ENCODE results near the gene COMT. TPM values are rescaled to one million over a fixed set of nuclear protein-coding genes. Genes with fewer than 3 reads are reported as not detected.
"Not testable (repeated sequence)": the region's sequence is repeated elsewhere in the genome, so short reads cannot be mapped to it uniquely, and the experiment has no call there.

COMT gene
- total RNA-seq, 1 experiment from 2014 or later = 109 TPM

GRCh38 chr22:19905347-19906276, 36.0 kb upstream of the COMT start:
- DNase-seq (ENCODE audit: low read depth, low spot score) = no peak
- Histone ChIP-seq H2AFZ (ENCODE audit: low read depth, low read length, poor library complexity, severe bottlenecking) (no peak overlapping the region), H3K27me3 (ENCODE audit: insufficient read depth, low read length) (no peaks in the 10 kb centered on the region), H3K9me2 (ENCODE audit: insufficient read depth) (no peaks in the 10 kb centered on the region), H3K4me1 (ENCODE audit: control insufficient read depth in 1 of 2, insufficient read depth in 2 of 2, low read length in 2 of 2) (no peaks in the 10 kb centered on the region), H3K9me3 (ENCODE audit: control insufficient read depth in 1 of 2, insufficient read depth in 1 of 2, low read depth in 1 of 2, low read length in 2 of 2) (no peaks in the 10 kb centered on the region), H4K20me1 (ENCODE audit: insufficient read depth) (no peaks in the 10 kb centered on the region), H3K4me3 (replicated peaks in 1 of 2; ENCODE audit: low read depth in 1 of 2, low read length in 2 of 2) (no peak overlapping the region), H3K27ac (ENCODE audit: low read depth, low read length) (no peak overlapping the region), H3K79me2 (ENCODE audit: insufficient read depth, low read length) (no peaks in the 10 kb centered on the region), H3K9ac (ENCODE audit: low read length) (no peak overlapping the region), H3K36me3 (ENCODE audit: control insufficient read depth in 1 of 2, insufficient read depth in 2 of 2, low read length in 2 of 2) (no peaks in the 10 kb centered on the region), H3K4me2 (ENCODE audit: low read length) (no peak overlapping the region)
- no peak for ATAC-seq
- CTCF ChIA-PET = interaction anchor here (1.0 to 1.2 kb wide), 2 partner anchors 175 kb away, joined by 3 to 8 read pairs; no protein-coding TSS in a partner anchor
- POLR2A ChIA-PET = no interaction called here
- BruUV-seq (replicated peaks) = no TSS peak
- RAD21 ChIA-PET (ENCODE audit: low non-redundant PET in 1 of 2, low total read pairs in 2 of 2, uncharacterized antibody in 2 of 2, unreplicated experiment in 2 of 2) = no interaction called here
- intact Hi-C loops (cut with micrococcal nuclease) = no loop called here
- TF ChIP-seq FOSL1 (IDR thresholded peaks at IDR 0.05; ENCODE audit: low read depth) (no peak), EZH2phosphoT487 (IDR thresholded peaks at IDR 0.05; ENCODE audit: borderline replicate concordance) (no peak), MAX (IDR thresholded peaks at IDR 0.05) (no peak), POLR2A (IDR thresholded peaks at IDR 0.05; ENCODE audit: borderline replicate concordance, extremely low read depth, insufficient read depth, insufficient read length) (no peak), SP1 (IDR thresholded peaks at IDR 0.05; ENCODE audit: low read depth) (no peak), ELF1 (IDR thresholded peaks at IDR 0.05; ENCODE audit: borderline replicate concordance, low read depth) (no peak), YY1 (IDR thresholded peaks at IDR 0.05; ENCODE audit: extremely low read depth, insufficient replicate concordance, low read depth, low read length) (no peak), ZNF274 (IDR thresholded peaks at IDR 0.05; ENCODE audit: low read depth, low read length) (no peak), CEBPB (IDR thresholded peaks at IDR 0.05; ENCODE audit: low read depth) (no peak), ZFX (IDR thresholded peaks at IDR 0.05) (no peak)
- TF ChIP-seq, protein P1, sequence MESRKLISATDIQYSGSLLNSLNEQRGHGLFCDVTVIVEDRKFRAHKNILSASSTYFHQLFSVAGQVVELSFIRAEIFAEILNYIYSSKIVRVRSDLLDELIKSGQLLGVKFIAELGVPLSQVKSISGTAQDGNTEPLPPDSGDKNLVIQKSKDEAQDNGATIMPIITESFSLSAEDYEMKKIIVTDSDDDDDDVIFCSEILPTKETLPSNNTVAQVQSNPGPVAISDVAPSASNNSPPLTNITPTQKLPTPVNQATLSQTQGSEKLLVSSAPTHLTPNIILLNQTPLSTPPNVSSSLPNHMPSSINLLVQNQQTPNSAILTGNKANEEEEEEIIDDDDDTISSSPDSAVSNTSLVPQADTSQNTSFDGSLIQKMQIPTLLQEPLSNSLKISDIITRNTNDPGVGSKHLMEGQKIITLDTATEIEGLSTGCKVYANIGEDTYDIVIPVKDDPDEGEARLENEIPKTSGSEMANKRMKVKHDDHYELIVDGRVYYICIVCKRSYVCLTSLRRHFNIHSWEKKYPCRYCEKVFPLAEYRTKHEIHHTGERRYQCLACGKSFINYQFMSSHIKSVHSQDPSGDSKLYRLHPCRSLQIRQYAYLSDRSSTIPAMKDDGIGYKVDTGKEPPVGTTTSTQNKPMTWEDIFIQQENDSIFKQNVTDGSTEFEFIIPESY (IDR thresholded peaks at IDR 0.05; ENCODE audit: extremely low read depth, insufficient replicate concordance, low read length) = no peak
- TF ChIP-seq, protein P2, sequence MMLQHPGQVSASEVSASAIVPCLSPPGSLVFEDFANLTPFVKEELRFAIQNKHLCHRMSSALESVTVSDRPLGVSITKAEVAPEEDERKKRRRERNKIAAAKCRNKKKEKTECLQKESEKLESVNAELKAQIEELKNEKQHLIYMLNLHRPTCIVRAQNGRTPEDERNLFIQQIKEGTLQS (IDR thresholded peaks at IDR 0.05) = no peak

DNA sequence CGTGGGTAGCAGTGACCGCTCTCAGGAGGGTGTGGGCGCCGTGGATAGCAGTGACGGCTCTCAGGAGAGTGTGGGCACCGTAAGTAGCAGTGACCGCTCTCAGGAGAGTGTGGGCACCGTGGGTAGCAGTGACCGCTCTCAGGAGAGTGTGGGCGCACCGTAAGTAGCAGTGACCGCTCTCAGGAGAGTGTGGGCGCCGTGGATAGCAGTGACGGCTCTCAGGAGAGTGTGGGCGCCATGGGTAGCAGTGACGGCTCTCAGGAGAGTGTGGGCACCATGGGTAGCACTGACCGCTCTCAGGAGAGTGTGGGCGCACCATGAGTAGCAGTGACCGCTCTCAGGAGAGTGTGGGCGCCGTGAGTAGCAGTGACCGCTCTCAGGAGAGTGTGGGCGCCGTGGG, 34.7 kb upstream of the COMT start:
- H3K79me2 ChIP-seq (ENCODE audit: insufficient read depth, low read length); H3K27me3 ChIP-seq (ENCODE audit: insufficient read depth, low read length); H3K9me3 ChIP-seq (ENCODE audit: control insufficient read depth in 1 of 2, insufficient read depth in 1 of 2, low read depth in 1 of 2, low read length in 2 of 2); H3K27ac ChIP-seq (ENCODE audit: low read depth, low read length); intact Hi-C loops (cut with micrococcal nuclease); H2AFZ ChIP-seq (ENCODE audit: low read depth, low read length, poor library complexity, severe bottlenecking); DNase-seq (ENCODE audit: low read depth, low spot score); H3K4me2 ChIP-seq (ENCODE audit: low read length); H3K4me3 ChIP-seq (replicated peaks in 1 of 2; ENCODE audit: low read depth in 1 of 2, low read length in 2 of 2); POLR2A ChIA-PET; H3K36me3 ChIP-seq (ENCODE audit: control insufficient read depth in 1 of 2, insufficient read depth in 2 of 2, low read length in 2 of 2); ATAC-seq; H3K4me1 ChIP-seq (ENCODE audit: control insufficient read depth in 1 of 2, insufficient read depth in 2 of 2, low read length in 2 of 2); RAD21 ChIA-PET (ENCODE audit: low non-redundant PET in 1 of 2, low total read pairs in 2 of 2, uncharacterized antibody in 2 of 2, unreplicated experiment in 2 of 2); H3K9ac ChIP-seq (ENCODE audit: low read length); BruUV-seq (replicated peaks); H4K20me1 ChIP-seq (ENCODE audit: insufficient read depth); H3K9me2 ChIP-seq (ENCODE audit: insufficient read depth): not testable (repeated sequence)
- CTCF ChIA-PET = interaction anchor here (1.0 kb wide), 1 partner anchor 176 kb away, joined by 3 read pairs; no protein-coding TSS in a partner anchor
